ENCODE measurements around the gene SLC1A4.

DNA sequence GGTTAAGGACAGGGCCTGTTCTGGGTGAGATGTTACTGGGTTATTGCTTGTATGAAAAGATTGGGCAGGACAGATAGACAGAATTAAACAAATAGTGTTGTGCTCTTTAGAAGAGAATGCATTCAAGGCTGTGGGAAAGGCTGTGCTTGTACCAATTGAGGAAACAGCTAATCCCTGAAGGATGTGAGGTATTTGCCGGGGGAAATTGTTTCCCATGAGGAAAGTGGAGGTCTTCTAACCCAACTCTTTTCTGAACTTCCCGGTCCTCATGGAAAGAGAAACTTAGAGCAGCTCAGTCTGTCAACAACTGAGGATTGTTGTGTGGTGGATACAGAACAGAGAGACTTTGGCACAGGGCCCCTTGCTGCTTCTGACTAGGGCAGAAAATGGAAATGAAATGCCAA is 9.5 kb downstream of the SLC1A4 start:
- TF ChIP-seq, protein P1, sequence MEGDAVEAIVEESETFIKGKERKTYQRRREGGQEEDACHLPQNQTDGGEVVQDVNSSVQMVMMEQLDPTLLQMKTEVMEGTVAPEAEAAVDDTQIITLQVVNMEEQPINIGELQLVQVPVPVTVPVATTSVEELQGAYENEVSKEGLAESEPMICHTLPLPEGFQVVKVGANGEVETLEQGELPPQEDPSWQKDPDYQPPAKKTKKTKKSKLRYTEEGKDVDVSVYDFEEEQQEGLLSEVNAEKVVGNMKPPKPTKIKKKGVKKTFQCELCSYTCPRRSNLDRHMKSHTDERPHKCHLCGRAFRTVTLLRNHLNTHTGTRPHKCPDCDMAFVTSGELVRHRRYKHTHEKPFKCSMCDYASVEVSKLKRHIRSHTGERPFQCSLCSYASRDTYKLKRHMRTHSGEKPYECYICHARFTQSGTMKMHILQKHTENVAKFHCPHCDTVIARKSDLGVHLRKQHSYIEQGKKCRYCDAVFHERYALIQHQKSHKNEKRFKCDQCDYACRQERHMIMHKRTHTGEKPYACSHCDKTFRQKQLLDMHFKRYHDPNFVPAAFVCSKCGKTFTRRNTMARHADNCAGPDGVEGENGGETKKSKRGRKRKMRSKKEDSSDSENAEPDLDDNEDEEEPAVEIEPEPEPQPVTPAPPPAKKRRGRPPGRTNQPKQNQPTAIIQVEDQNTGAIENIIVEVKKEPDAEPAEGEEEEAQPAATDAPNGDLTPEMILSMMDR (IDR thresholded peaks at IDR 0.05) = no peak
- TF ChIP-seq POLR2A (IDR thresholded peaks at IDR 0.05) (no peak), POLR2AphosphoS5 (IDR thresholded peaks at IDR 0.05) (no peak)
